Raji (cell line): Measurements from ENCODE around the gene EPHA5.

ENCODE experiments used
- POLR2A ChIP-seq: IDR thresholded peaks from 2 replicates; pipeline ENCODE4 v1.6.1; 2011; ENCODE audit warnings: low read depth, low read length, control low read depth; ENCODE audit not compliant: insufficient read depth

EPHA5 gene

DNA sequence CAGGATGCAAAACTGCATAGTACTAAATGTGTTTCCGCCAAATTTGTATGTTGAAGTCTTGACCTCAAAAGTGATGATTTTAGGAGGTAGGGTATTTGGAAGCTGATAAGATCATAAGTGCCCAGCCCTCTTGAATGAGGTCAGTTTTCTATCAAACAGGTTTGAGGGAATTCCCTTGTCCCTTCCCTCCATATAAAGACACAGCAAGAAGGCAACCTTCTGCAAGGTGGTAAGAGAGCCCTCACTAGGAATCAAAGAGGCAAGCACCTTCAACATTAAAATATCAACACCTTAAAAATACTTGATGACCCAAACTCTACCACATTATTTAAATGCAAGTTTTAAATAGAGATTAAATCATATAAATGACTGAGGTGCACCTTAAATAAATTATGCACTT lies 288.6 kb downstream of the EPHA5 start:
- no peak for TF ChIP-seq POLR2A

DNA sequence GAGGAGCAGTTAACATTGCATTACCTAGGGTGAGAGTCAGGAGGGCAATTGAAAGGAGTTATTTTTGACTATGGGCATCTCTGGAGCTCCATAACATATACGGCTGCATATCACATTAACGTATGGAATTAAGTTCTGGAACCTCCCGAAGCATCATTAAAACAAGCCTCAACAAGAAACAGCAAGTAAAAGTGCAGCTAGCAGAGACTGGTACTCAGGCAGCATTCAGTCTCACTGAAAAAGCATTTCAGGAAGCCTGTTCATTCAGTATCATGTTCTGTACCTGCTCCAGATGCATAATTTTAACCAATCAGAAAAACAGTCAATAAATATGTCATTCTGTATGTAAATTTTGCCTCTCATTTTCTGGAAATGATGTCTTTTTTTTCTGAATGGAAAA lies 299.6 kb downstream of the EPHA5 start:
- TF ChIP-seq POLR2A, result no peak

DNA sequence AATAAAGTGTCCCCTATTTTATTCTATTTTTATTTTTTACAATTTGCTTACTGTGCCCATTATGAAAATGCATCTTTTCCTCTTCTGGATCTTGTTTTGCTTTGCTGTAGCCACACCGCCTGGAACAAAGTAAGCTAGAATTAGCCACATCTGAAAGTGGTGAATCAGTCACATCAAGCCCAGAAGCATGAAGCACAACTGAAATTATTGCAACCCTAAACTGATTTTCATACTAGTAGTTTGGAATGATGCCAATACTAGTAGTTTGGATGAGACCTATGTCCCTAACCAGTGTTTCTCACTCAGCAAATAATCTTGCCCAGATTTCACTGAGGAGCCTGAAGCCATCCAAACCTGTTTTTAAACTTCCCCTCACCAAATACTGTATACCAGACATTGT lies 303.0 kb downstream of the EPHA5 start:
- no peak for TF ChIP-seq POLR2A

DNA sequence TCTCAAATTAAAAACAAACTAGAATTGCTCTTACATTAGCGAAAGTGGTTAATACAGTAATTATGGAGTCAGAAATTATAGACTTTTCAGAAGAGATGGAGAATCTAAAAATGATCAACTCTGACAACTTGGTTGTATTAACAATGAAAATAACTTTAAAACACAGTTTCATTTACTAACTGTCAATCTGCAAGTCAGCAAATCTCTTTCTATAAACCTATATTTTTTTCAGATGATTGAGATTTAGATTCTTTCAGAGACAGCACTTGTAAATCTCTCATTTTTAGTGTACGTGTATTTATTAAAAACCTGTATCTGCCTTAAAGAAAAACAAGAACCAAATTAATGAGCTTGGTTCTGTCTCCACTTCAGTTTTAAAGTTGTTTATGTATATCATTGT lies 311.4 kb downstream of the EPHA5 start:
- TF ChIP-seq POLR2A, result no peak

DNA sequence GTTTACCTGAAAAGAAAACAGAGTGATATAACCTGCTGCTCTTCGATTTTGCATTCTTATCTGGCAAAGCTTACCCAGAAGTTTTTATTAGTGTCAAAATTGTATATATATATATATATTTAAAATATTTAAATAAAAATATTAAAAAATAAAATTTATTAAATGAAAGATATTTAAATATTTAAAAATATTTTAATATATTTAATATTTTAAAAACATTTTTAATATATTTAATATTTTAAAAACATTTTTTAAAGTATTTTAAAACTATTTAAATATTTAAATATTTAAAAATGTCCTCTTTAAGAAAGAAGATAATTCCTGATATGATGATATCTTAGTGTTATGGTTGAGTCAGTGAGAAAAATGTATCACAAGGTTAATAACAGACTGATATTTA lies 317.2 kb downstream of the EPHA5 start:
- no peak for TF ChIP-seq POLR2A

DNA sequence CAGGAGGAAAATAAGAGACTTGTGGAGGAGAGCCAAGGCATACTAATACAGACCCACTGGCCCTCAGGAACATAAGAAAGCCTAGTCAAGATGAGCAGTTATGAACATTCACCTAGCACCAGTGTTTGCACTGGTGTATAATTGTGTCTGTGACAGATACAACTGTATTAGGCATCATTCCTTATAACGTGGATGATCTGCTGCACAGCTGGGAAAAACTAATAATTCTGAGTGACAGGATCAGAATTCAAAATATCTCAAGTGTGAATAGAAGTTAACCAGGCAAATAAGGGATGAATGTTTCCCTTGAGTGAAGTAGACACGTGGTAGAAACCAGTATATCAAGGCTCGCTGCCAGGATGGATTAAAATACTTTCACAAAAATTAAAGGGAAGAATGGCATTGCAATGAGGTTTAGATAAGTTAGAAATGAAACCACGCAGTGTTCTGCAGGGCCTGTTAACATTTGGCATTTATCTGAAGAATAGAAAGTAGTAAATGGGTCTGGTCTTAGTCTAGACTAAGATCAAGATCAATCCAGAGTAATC lies 325.9 kb downstream of the EPHA5 start:
- no peak for TF ChIP-seq POLR2A

DNA sequence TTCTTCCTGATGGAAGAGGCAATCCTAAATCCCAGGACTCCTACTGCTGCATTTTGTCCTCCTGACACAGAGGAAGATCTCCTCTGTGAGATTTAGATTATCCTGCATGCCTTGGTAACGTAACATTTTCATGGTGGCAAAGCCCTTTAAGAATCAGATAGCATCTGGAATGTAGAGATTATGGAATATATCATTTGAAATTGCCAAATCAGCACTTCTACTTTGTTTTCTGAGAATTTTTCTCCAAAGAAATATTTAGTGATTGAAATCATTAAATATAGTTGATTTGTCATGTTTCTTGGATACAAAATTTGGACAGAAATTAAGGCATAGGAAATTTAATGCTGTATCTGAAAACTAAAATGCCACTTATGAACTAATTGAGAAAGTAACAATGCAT lies 326.9 kb downstream of the EPHA5 start:
- TF ChIP-seq POLR2A, result no peak

DNA sequence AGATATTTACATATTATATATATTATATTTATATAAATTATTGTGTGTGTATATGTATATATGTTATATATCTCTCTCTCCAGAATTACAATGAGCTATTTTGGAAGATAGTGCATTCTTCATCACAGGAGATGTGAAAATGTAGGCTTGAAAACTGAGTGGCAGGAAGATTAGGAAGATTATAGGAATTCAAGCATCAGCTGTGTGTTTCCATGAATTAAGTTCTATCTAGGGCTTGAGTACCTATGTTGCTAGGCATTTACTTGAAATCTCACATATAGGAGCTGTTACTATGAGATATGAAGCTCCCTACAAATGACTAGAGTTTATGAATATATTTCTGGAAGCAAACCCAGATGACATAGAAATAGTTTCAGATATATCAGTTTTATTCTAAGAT lies 328.7 kb downstream of the EPHA5 start:
- TF ChIP-seq POLR2A, result no peak

DNA sequence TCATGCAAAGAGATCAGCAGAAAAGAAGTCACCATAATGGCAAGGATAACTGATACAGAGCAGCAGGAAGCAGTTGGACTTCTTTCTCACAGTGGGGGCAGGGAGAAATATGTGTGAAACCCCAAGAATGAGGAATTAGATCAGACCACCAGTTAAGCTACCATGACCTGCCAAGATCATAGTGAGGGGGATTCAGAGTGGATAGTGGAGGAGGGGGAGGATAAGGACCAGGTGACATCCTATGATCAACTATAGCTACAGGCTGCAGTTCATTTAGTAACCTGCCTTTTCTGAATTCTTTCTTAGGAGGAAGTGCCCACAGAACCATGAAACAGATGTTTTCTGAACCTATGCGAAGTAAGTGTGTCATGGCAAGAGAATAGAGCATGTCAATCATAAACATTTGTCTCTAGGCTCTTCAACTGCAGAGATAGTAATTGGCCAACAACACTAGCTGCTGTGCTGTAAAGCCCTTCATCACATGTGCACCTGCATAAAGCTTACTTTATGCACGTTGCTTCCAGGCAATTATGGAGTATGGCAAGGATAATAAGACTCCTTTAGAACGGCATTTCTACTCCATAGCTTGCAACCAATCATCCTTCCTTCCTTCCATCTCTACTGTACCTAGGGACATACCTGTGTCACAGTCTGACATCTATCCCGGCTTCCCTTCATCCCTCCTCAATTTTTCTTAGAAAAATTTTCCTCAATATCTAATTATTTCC lies 329.7 kb downstream of the EPHA5 start:
- TF ChIP-seq POLR2A, result no peak

DNA sequence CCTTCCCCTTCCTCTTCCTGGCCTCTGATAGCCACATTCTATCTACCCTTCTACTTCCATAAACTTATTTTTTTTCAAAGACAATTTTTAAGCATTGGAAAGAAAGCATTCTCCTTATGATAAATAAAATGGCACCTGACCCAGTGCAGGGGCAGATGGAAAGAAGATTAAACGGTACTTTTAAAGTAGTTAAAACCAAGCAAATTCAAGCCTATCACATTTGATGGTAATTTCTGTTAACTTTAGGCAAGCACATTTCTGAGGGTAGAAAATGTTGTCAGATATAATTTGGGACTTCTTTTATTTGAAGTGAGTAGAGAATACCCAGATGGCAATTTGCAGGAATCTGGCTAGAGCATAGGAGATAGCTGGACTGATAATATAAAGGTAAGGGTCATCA lies 332.9 kb downstream of the EPHA5 start:
- TF ChIP-seq POLR2A, result no peak

DNA sequence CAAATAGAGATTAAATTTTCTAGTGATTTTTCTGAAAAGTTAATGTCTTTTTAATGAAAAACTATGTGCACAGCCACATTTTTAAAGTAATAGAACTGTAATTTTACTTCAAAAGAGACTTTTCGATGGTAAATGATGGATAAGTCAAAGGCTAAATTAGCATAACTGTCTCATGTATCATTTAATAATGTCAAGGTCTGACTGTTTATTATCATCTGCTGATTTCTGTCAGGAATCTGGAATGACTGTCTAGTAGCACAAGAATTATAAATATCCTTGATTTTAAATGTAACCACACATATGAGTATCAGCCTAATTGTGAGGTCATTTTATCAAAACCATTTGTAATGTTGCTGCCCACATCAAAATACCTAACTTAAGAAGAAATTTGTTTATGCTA lies 333.8 kb downstream of the EPHA5 start:
- no peak for TF ChIP-seq POLR2A

DNA sequence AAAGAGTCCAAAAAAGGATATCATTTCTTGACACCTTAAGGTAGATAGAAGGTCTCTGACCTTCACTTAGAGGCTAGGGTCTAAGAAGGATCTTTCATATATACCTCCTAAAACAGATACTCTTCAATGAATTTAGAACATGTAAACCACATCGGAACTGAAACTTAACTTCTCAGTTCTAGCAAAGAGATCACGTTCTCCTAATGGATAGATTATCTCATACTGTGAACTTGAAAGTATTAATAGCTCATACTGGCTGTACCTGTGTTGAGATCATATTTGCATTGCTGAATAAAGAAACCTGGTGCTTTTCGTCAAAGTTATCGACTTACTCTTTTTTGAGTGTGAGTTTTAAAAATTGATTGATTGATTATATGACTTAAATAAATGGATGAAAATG lies 353.8 kb downstream of the EPHA5 start:
- no peak for TF ChIP-seq POLR2A

DNA sequence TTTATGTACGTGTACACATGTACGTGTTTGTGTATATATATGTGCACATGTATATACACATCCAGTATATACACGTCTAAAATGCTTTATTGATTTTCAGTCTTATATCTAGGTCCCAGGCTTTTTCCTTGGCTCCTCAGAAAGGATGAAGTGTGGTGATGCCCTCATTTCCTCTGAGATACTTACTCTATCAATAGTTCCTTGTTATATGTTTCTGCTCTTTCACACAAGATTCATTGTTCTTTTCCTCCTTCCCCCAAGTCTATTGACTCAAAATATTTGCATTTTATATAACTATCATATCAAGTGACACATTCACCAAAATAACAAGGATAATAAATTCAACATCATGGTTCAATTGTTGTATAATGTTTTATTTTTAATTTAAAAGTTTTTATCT lies 359.2 kb downstream of the EPHA5 start:
- no peak for TF ChIP-seq POLR2A

DNA sequence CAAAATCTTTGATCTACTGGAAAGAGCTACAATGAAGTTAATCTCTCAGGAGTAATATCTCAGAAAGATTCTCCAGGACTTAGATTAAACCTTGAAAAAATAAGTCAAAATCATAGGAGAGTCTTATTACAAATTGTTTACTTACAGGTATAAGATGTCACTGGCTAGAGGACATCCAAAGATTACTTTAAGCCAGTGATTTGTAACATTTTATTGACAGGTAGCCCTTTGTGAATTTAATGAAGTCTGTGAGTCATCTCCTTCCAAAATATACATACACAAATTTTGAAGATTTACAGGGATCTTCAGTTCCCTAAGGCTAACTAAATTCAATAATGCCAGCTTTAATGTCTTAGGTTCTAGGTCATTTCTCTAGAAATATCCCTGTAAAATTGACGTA lies 359.7 kb downstream of the EPHA5 start:
- no peak for TF ChIP-seq POLR2A

DNA sequence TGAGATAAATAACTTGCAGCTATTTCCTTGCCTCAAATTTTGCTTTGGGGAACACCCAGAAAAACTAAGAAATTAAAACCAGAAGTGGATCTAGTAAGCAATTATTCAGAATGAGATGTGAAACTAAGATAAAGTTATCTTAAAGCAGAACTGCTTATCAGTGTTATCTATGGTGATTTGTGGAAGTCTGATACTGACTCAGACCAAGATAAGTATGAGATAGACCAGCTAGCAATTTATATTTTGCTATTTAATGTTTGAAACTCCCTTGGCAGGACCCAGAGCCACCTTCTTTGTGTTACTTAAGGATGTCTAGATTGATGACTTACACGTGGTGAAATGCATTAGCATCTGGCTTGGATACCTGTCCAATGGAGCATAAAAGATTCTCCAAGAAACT lies 368.1 kb downstream of the EPHA5 start:
- TF ChIP-seq POLR2A, result no peak

DNA sequence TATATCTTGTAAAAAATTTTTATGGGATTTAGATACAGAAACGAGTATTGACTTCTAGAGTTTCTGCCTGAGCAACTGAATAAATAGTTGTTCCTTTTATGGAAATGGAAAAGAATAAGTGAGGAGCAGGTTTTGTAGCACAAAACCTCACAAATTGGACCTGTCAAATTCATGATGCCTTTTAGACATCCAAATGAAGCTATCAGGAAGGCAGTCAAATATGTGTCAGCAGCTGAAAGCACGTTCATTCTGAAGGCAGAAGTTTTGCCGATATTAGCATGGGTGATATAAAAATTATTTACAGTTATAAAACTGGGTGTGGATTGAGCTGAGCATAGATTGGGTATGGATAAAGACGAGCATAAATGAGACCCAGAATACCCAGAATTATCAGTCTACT lies 374.0 kb downstream of the EPHA5 start:
- TF ChIP-seq POLR2A, result no peak

DNA sequence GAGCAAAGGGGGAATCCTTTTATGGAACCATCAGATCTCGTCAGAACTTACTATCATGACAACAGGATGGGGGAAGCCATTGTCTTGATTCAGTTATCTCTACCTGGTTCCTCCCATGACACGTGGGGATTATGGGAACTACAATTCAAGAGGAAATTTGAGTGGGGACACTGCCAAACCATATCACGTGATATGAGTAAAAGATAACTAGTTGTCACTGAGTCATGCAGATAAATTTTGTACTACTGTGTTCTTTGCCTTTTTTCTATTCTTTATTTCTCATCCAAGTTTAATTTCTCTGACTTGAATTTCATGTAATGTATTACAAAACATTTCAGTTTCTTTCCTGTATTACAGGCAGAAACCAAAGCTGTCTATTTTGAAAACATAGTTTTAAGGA lies 383.2 kb downstream of the EPHA5 start:
- no peak for TF ChIP-seq POLR2A
